HUES6 (cell line): Measurements from ENCODE around the gene ACYP1.

Source experiments
- H3K27ac ChIP-seq: 2 replicates; pipeline ENCODE4 v1.7.0; 2013; ENCODE audit warnings: low read depth, mild to moderate bottlenecking, low read length, inconsistent platforms
- H3K27me3 ChIP-seq: 2 replicates; pipeline ENCODE4 v1.6.1; 2013; ENCODE audit warnings: low read length; ENCODE audit not compliant: control insufficient read depth, insufficient read depth
- H3K36me3 ChIP-seq: 2 replicates; pipeline ENCODE4 v1.6.1; 2013; ENCODE audit warnings: low read length; ENCODE audit not compliant: control insufficient read depth, insufficient read depth
- H3K4me1 ChIP-seq: 2 replicates; pipeline ENCODE4 v1.6.1; 2013; ENCODE audit warnings: low read length; ENCODE audit not compliant: control insufficient read depth, insufficient read depth
- H3K4me3 ChIP-seq: 2 replicates; pipeline ENCODE4 v1.5.1; 2013; ENCODE audit warnings: low read depth, low read length
- H3K9ac ChIP-seq: one replicate; pipeline ENCODE4 v1.6.1; 2013; ENCODE audit warnings: mild to moderate bottlenecking, low read length
- H3K9me3 ChIP-seq: 2 replicates; pipeline ENCODE4 v1.6.1; 2013; ENCODE audit warnings: low read depth, low read length; ENCODE audit not compliant: control insufficient read depth, insufficient read depth

ACYP1 gene

GRCh38 chr14:75050852-75051555, 12.8 kb downstream of the ACYP1 start, which contains the start of gene MLH3:
Gene MLH3, minus strand, starts transcription at chr14:75051467. Its CDS starts 1,812 bp downstream, at chr14:75049655.
- 0 out of 2 replicates have a peak, but pooled peaks cover 4% of the 10 kb centered on the region for H3K36me3 ChIP-seq
- peak within 1 kb of the TSS; percentile 78 for H3K9ac ChIP-seq
- peak within 1 kb of the TSS; percentile 54 for H3K27ac ChIP-seq
- no peaks in the 10 kb centered on the region for H3K27me3 ChIP-seq
- no peaks in the 10 kb centered on the region for H3K4me1 ChIP-seq
- no peaks in the 10 kb centered on the region for H3K9me3 ChIP-seq
- H3K4me3 ChIP-seq = peak within 1 kb of the TSS; percentile 55

- no peak overlapping the region for H3K9ac ChIP-seq
- no peaks in the 10 kb centered on the region for H3K27me3 ChIP-seq
- H3K36me3 ChIP-seq = peaks cover 4% of the 10 kb centered on the region; the same call in 1 of the 2 replicates
- H3K4me3 ChIP-seq = no peak overlapping the region
- no peak overlapping the region for H3K27ac ChIP-seq
- no peaks in the 10 kb centered on the region for H3K9me3 ChIP-seq
- H3K4me1 ChIP-seq = no peaks in the 10 kb centered on the region
Observed at GRCh38 chr14:75049731-75050201, 14.1 kb downstream of the ACYP1 start.

- Histone ChIP-seq H3K9ac (no peak overlapping the region), H3K4me1 (no peaks in the 10 kb centered on the region), H3K4me3 (no peak overlapping the region), H3K9me3 (no peaks in the 10 kb centered on the region), H3K36me3 (peaks cover 7% of the 10 kb centered on the region; the same call in 1 of the 2 replicates), H3K27me3 (no peaks in the 10 kb centered on the region), H3K27ac (no peak overlapping the region)
Observed at GRCh38 chr14:75049136-75049535, 14.7 kb downstream of the ACYP1 start.

- H3K9me3 ChIP-seq = no peaks in the 10 kb centered on the region
- no peaks in the 10 kb centered on the region for H3K4me1 ChIP-seq
- H3K27me3 ChIP-seq = no peaks in the 10 kb centered on the region
- no peak overlapping the region for H3K9ac ChIP-seq
- H3K27ac ChIP-seq = no peak overlapping the region
- no peak overlapping the region for H3K4me3 ChIP-seq
- H3K36me3 ChIP-seq = peaks cover 7% of the 10 kb centered on the region; the same call in 1 of the 2 replicates
Observed at GRCh38 chr14:75048101-75048500, 15.7 kb downstream of the ACYP1 start.

GRCh38 chr14:75047506-75047905, 16.3 kb downstream of the ACYP1 start:
- Histone ChIP-seq H3K9ac (no peak overlapping the region), H3K4me3 (no peak overlapping the region), H3K27ac (no peak overlapping the region), H3K4me1 (no peaks in the 10 kb centered on the region), H3K27me3 (no peaks in the 10 kb centered on the region), H3K9me3 (no peaks in the 10 kb centered on the region), H3K36me3 (peaks cover 7% of the 10 kb centered on the region; the same call in 1 of the 2 replicates)

- Histone ChIP-seq H3K9ac (no peak overlapping the region), H3K4me3 (no peak overlapping the region), H3K36me3 (peaks cover 12% of the 10 kb centered on the region), H3K4me1 (no peaks in the 10 kb centered on the region), H3K27ac (no peak overlapping the region), H3K27me3 (no peaks in the 10 kb centered on the region), H3K9me3 (no peaks in the 10 kb centered on the region)
Observed at GRCh38 chr14:75046899-75047298, 16.9 kb downstream of the ACYP1 start.

- H3K9me3 ChIP-seq = no peaks in the 10 kb centered on the region
- H3K36me3 ChIP-seq = peaks cover 18% of the 10 kb centered on the region
- no peaks in the 10 kb centered on the region for H3K4me1 ChIP-seq
- H3K27ac ChIP-seq = no peak overlapping the region
- H3K9ac ChIP-seq = no peak overlapping the region
- H3K27me3 ChIP-seq = no peaks in the 10 kb centered on the region
- H3K4me3 ChIP-seq = no peak overlapping the region
Observed at GRCh38 chr14:75046275-75046674, 17.5 kb downstream of the ACYP1 start.

- Histone ChIP-seq H3K4me1 (no peaks in the 10 kb centered on the region), H3K27ac (no peak overlapping the region)
Observed at GRCh38 chr14:75044752-75045151, 19.1 kb downstream of the ACYP1 start.

GRCh38 chr14:75044322-75044721, 19.5 kb downstream of the ACYP1 start:
- H3K27me3 ChIP-seq = no peaks in the 10 kb centered on the region
- H3K27ac ChIP-seq = no peak overlapping the region
- peaks cover 25% of the 10 kb centered on the region for H3K36me3 ChIP-seq
- no peaks in the 10 kb centered on the region for H3K4me1 ChIP-seq
- no peak overlapping the region for H3K4me3 ChIP-seq
- H3K9me3 ChIP-seq = no peaks in the 10 kb centered on the region
- H3K9ac ChIP-seq = no peak overlapping the region

More at GRCh38 chr14:75044752-75045151, 19.1 kb downstream of the ACYP1 start:
- H3K9me3 ChIP-seq = no peaks in the 10 kb centered on the region
- H3K9ac ChIP-seq = no peak overlapping the region
- peaks cover 27% of the 10 kb centered on the region for H3K36me3 ChIP-seq
- H3K4me3 ChIP-seq = no peak overlapping the region
- no peaks in the 10 kb centered on the region for H3K27me3 ChIP-seq

- Histone ChIP-seq H3K9me3 (no peaks in the 10 kb centered on the region), H3K27me3 (no peaks in the 10 kb centered on the region), H3K4me1 (no peaks in the 10 kb centered on the region), H3K4me3 (no peak overlapping the region), H3K9ac (no peak overlapping the region), H3K27ac (no peak overlapping the region), H3K36me3 (peaks cover 36% of the 10 kb centered on the region)
Observed at GRCh38 chr14:75042035-75042434, 21.8 kb downstream of the ACYP1 start.

GRCh38 chr14:75041613-75042012, 22.2 kb downstream of the ACYP1 start:
- H3K9ac ChIP-seq = no peak overlapping the region
- no peak overlapping the region for H3K4me3 ChIP-seq
- no peaks in the 10 kb centered on the region for H3K4me1 ChIP-seq
- H3K36me3 ChIP-seq = peaks cover 40% of the 10 kb centered on the region
- H3K27me3 ChIP-seq = no peaks in the 10 kb centered on the region
- H3K27ac ChIP-seq = no peak overlapping the region
- no peaks in the 10 kb centered on the region for H3K9me3 ChIP-seq
